ENCODE results near the gene MAPK10. TPM values are rescaled to one million over a fixed set of nuclear protein-coding genes. Genes with fewer than 3 reads are reported as not detected.

The MAPK10 gene
- total RNA-seq, 4 donors from 2014 or later: 8.3 to 40.9 (median 23.3) TPM

DNA sequence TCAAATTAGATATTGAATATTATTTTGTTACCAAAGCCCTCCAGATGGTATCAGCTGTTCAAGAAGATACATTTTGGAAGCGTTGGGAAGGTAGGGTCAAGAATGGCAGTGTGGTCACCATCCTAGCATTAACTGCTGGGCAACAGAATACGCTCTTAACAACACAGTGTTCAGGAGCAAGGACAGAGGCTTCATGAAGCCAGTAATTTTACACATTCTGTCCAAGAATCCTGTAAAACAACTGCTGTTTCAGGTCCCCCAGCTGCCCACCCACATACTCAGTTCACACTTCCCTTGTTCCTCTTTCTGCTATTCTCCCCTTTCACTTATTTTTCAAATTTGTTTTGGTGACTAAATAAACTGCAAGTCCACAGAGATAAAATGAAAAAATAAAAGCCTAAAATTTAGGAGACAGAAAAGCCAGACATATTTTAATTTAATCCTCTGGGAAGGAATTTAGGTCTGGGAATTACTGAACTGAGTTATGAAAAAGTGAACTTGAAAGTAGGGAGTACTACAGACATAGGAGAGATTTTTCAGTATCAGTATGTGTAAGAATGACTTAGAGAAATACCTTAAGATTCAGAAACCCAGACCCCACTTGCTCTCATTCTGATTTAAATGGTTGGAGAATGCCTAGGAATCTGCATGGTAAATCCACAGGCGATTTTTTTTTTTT lies 406.7 kb downstream of the MAPK10 start:
- Histone ChIP-seq H3K4me1 (no peaks in the 10 kb centered on the region), H3K9me3 (no peaks in the 10 kb centered on the region), H3K36me3 (no peaks in the 10 kb centered on the region), H3K4me3 (no peak overlapping the region), H3K27me3 (no peaks in the 10 kb centered on the region), H3K27ac (no peak overlapping the region)
- TF ChIP-seq POLR2AphosphoS5 (IDR thresholded peaks at IDR 0.05) (no peak), POLR2A (IDR thresholded peaks at IDR 0.05) (no peak), EP300 (IDR thresholded peaks at IDR 0.05) (no peak)
- TF ChIP-seq, protein P1, sequence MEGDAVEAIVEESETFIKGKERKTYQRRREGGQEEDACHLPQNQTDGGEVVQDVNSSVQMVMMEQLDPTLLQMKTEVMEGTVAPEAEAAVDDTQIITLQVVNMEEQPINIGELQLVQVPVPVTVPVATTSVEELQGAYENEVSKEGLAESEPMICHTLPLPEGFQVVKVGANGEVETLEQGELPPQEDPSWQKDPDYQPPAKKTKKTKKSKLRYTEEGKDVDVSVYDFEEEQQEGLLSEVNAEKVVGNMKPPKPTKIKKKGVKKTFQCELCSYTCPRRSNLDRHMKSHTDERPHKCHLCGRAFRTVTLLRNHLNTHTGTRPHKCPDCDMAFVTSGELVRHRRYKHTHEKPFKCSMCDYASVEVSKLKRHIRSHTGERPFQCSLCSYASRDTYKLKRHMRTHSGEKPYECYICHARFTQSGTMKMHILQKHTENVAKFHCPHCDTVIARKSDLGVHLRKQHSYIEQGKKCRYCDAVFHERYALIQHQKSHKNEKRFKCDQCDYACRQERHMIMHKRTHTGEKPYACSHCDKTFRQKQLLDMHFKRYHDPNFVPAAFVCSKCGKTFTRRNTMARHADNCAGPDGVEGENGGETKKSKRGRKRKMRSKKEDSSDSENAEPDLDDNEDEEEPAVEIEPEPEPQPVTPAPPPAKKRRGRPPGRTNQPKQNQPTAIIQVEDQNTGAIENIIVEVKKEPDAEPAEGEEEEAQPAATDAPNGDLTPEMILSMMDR (IDR thresholded peaks at IDR 0.05): no peak
- no peak for ATAC-seq
- WGBS, 2 donors (ENCODE audit: low coverage in 1 of 2): 65 to 74% methylated on average over 2 to 3 of the region's 3 CpGs

DNA sequence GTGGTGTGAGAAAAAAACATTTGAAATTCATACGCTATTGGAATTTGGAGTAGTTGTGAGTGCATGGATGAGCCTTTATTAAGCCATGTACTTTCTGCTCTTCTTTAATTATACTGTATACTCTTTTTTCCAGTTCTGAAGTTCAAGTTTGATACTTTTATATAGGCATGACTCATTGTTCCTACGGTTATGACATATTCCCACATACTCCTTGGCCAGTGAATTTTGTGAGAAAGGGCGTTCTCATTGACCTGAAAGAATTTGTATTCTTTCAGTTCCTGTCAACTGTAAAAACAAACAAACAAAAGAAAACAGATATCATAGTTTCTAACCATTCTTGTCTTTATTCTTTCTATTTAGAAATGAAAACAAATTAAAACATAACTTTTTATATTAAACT lies 407.3 kb downstream of the MAPK10 start:
- Histone ChIP-seq H3K36me3 (no peaks in the 10 kb centered on the region), H3K9me3 (no peaks in the 10 kb centered on the region), H3K27me3 (no peaks in the 10 kb centered on the region), H3K27ac (no peak overlapping the region), H3K4me1 (no peaks in the 10 kb centered on the region), H3K4me3 (no peak overlapping the region)
- TF ChIP-seq EP300 (IDR thresholded peaks at IDR 0.05) (no peak), POLR2A (IDR thresholded peaks at IDR 0.05) (no peak), POLR2AphosphoS5 (IDR thresholded peaks at IDR 0.05) (no peak)
- TF ChIP-seq, protein P1 (IDR thresholded peaks at IDR 0.05): no peak
- WGBS, 2 donors (ENCODE audit: low coverage in 1 of 2): 69 to 85% methylated on average over 3 of the region's 3 CpGs
- ATAC-seq: no peak

DNA sequence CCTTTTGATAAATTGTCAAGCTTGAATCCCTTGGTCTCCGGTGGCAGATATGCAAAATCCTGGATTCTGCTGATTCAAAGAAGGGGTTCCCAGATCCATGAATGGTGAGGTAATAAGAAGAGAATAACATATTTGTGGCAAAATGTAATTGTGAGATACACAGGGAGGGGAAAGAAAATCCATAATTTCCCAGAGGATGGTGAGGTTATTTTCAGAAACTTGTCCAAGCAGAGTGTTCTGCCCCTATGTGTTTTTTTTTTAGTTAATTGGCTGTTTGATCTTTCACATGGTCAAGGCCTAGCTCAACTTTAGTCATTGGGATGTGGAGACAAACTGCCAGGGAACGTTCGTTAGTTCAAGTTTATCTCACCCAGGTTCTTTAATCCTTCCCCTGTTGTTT lies 408.8 kb downstream of the MAPK10 start:
- no peak for TF ChIP-seq POLR2AphosphoS5 (IDR thresholded peaks at IDR 0.05)
- no peak for TF ChIP-seq EP300 (IDR thresholded peaks at IDR 0.05)
- no peak for TF ChIP-seq POLR2A (IDR thresholded peaks at IDR 0.05)
- TF ChIP-seq, protein P1 (IDR thresholded peaks at IDR 0.05): no peak
- Histone ChIP-seq H3K27me3 (no peaks in the 10 kb centered on the region), H3K4me1 (no peaks in the 10 kb centered on the region), H3K27ac (no peak overlapping the region), H3K4me3 (no peak overlapping the region), H3K9me3 (no peaks in the 10 kb centered on the region), H3K36me3 (no peaks in the 10 kb centered on the region)
- WGBS, 2 donors (ENCODE audit: low coverage in 1 of 2): 80 to 93% methylated on average over 3 of the region's 3 CpGs
- ATAC-seq: no peak

DNA sequence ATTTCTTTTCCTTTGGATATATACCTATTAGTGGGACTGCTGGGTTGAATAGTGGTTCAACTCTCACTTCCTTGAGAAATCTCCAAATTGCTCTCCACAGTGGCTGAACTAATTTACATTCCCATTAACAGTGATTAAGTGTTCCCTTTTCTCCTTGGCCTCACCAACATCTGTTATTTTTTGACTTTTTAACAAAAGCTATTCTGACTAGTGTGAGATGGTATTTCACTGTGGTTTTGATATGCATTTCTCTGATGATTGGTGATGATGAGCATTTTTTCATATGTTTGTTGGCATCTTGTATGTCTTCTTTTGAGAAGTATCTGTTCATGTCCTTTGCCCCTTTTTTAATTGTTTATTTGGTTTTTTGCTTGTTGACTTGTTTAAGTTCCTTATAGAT lies 413.0 kb downstream of the MAPK10 start:
- H3K36me3 ChIP-seq: no peaks in the 10 kb centered on the region
- H3K4me3 ChIP-seq: no peak overlapping the region
- H3K27ac ChIP-seq: no peak overlapping the region
- H3K27me3 ChIP-seq: no peaks in the 10 kb centered on the region
- no peak for ATAC-seq
- H3K4me1 ChIP-seq: no peaks in the 10 kb centered on the region
- TF ChIP-seq POLR2A (IDR thresholded peaks at IDR 0.05): no peak
- no peak for TF ChIP-seq POLR2AphosphoS5 (IDR thresholded peaks at IDR 0.05)
- TF ChIP-seq, protein P1 (IDR thresholded peaks at IDR 0.05): no peak
- TF ChIP-seq EP300 (IDR thresholded peaks at IDR 0.05): no peak
- no peaks in the 10 kb centered on the region for H3K9me3 ChIP-seq

DNA sequence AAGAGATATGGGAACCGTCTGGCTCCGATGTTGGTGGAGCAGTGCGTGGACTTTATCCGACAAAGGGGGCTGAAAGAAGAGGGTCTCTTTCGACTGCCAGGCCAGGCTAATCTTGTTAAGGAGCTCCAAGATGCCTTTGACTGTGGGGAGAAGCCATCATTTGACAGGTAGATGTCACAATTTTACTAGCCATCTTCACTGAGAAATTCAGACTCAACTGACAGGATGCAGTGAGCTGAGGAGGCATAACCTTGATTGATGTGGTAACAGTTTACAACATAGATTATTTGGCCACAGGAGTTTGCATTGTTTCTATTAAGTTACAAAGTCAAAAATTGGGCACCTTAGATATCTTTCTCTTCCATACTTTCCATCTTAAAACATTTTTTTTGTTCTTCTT lies 417.7 kb downstream of the MAPK10 start:
- Histone ChIP-seq H3K27me3 (no peaks in the 10 kb centered on the region), H3K4me1 (no peaks in the 10 kb centered on the region), H3K27ac (no peak overlapping the region), H3K36me3 (no peaks in the 10 kb centered on the region), H3K4me3 (no peak overlapping the region), H3K9me3 (no peaks in the 10 kb centered on the region)
- TF ChIP-seq POLR2AphosphoS5 (IDR thresholded peaks at IDR 0.05) (no peak), EP300 (IDR thresholded peaks at IDR 0.05) (no peak), POLR2A (IDR thresholded peaks at IDR 0.05) (no peak)
- TF ChIP-seq, protein P1 (IDR thresholded peaks at IDR 0.05): no peak
- WGBS, 2 donors (ENCODE audit: low coverage in 1 of 2): 68 to 75% methylated on average over 4 to 5 of the region's 5 CpGs
- ATAC-seq: no peak
